K562 (cell line): ENCODE data around the gene NR2C2AP.

Experiments used
- BRCA1 ChIP-seq, 2 experiments: fragments of 450-650 bp in 1 of 2; sonication (generic) in 1 of 2; formaldehyde crosslinking in 1 of 2; IDR thresholded peaks; 2 replicates each; pipeline versions ENCODE4 v1.5.0 to v1.6.1; 2017 to 2020; ENCODE audit warnings: mild to moderate bottlenecking in 1 of 2, missing genetic modification reagents in 1 of 2
- CC2D1A ChIP-seq: fragments of 450-650 bp; IDR thresholded peaks from 2 replicates; pipeline ENCODE4 v1.6.1; 2017; ENCODE audit warnings: mild to moderate bottlenecking
- CHCHD3 ChIP-seq: fragments of 250-450 bp; sonication (Bioruptor Pico); IDR thresholded peaks from 2 replicates; pipeline ENCODE4 v2.1.2; 2022; ENCODE audit warnings: mild to moderate bottlenecking
- CHD2 ChIP-seq: IDR thresholded peaks from 2 replicates; pipeline ENCODE4 v1.6.1; 2011; ENCODE audit warnings: low read depth, low read length
- ELF4 ChIP-seq: fragments of 450-650 bp; formaldehyde crosslinking; IDR thresholded peaks from 2 replicates; pipeline ENCODE4 v1.4.0; 2022; ENCODE audit warnings: missing genetic modification characterization
- POLR2AphosphoS5 ChIP-seq: IDR thresholded peaks from 2 replicates; pipeline ENCODE4 v1.6.1; 2011; ENCODE audit warnings: mild to moderate bottlenecking, low read depth, low read length, moderate library complexity; ENCODE audit not compliant: control insufficient read depth, insufficient read depth
- ZNF780A ChIP-seq: fragments of 250-450 bp; sonication (Bioruptor Pico); IDR thresholded peaks from 2 replicates; pipeline ENCODE4 v1.5.0; 2021; ENCODE audit warnings: mild to moderate bottlenecking
- TF ChIP-seq, protein P1 (sequence below): sonication (generic); formaldehyde crosslinking; IDR thresholded peaks from 2 replicates; pipeline ENCODE4 v1.8.1; 2023; ENCODE audit warnings: mild to moderate bottlenecking, missing genetic modification reagents
- TF ChIP-seq, protein P2 (sequence below), 3 experiments: IDR thresholded peaks in 2 of 3; conservative IDR thresholded peaks in 1 of 3; 2 replicates each; pipeline ENCODE4 v1.5.1; 2011 to 2012; ENCODE audit warnings: low read length in 3 of 3, mild to moderate bottlenecking in 3 of 3, control low read depth in 2 of 3, improper control_type of control experiment in 1 of 3, inconsistent platforms in 1 of 3, low read depth in 1 of 3, mixed read lengths in 1 of 3, moderate library complexity in 1 of 3; ENCODE audit not compliant: insufficient read depth in 2 of 3

DNA sequence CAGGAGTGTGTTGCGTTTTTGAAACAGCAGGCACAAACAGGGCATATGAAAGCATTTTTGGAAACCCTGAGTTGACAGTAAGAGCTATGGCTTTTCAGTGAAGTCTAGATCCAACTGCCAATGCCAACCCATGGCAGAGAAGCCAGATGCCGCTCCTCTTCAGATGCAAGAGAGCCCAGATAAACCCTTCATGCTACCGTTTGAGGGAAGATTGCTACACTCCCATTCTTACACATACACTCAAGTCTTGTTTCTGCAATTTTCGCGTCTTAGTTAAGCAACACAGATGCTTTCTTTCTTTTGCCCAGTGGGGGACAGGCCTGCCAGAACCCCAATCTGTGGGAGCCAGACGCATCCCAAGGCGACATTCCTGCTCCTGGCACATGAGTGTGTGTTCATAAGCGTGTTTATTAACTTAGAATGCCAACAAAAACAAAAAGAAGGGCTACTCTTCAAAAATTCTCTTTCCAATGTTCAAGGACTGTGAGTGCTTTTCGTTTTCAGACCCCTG, 21.7 kb downstream of the NR2C2AP start:
- TF ChIP-seq, protein P1, sequence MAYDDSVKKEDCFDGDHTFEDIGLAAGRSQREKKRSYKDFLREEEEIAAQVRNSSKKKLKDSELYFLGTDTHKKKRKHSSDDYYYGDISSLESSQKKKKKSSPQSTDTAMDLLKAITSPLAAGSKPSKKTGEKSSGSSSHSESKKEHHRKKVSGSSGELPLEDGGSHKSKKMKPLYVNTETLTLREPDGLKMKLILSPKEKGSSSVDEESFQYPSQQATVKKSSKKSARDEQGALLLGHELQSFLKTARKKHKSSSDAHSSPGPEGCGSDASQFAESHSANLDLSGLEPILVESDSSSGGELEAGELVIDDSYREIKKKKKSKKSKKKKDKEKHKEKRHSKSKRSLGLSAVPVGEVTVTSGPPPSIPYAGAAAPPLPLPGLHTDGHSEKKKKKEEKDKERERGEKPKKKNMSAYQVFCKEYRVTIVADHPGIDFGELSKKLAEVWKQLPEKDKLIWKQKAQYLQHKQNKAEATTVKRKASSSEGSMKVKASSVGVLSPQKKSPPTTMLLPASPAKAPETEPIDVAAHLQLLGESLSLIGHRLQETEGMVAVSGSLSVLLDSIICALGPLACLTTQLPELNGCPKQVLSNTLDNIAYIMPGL (CRISPR knock-in tag) = no peak
- TF ChIP-seq CC2D1A = no peak
- no peak for TF ChIP-seq POLR2AphosphoS5
- no peak for TF ChIP-seq CHCHD3 (CRISPR knock-in tag)
- no peak for TF ChIP-seq ELF4 (CRISPR knock-in tag)
- TF ChIP-seq, protein P2, sequence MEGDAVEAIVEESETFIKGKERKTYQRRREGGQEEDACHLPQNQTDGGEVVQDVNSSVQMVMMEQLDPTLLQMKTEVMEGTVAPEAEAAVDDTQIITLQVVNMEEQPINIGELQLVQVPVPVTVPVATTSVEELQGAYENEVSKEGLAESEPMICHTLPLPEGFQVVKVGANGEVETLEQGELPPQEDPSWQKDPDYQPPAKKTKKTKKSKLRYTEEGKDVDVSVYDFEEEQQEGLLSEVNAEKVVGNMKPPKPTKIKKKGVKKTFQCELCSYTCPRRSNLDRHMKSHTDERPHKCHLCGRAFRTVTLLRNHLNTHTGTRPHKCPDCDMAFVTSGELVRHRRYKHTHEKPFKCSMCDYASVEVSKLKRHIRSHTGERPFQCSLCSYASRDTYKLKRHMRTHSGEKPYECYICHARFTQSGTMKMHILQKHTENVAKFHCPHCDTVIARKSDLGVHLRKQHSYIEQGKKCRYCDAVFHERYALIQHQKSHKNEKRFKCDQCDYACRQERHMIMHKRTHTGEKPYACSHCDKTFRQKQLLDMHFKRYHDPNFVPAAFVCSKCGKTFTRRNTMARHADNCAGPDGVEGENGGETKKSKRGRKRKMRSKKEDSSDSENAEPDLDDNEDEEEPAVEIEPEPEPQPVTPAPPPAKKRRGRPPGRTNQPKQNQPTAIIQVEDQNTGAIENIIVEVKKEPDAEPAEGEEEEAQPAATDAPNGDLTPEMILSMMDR (IDR thresholded peaks at IDR 0.05 in 2 of 3, conservative IDR thresholded peaks at IDR 0.05 in 1 of 3; ENCODE audit: insufficient read depth in 2 of 3, low read depth in 1 of 3, low read length in 3 of 3) = no peak
- TF ChIP-seq BRCA1 (IDR thresholded peaks at IDR 0.05) = no peak
- TF ChIP-seq BRCA1 (CRISPR knock-in tag; IDR thresholded peaks at IDR 0.05) = no peak
- no peak for TF ChIP-seq CHD2
- no peak for TF ChIP-seq ZNF780A (CRISPR knock-in tag)
